Activated T-cell treated with anti-CD3 and anti-CD28 coated beads for 4 hours (primary cell): ENCODE results near the gene ACACA.

ENCODE experiments used
- DNase-seq: peaks from one replicate; pipeline ENCODE4 v3.0.0-alpha.2; 2020

The ACACA gene

GRCh38 chr17:37340804-37341203 lies 65.8 kb downstream of the ACACA start:
- DNase-seq: no peak

- DNase-seq: no peak
Observed at GRCh38 chr17:37339321-37339720, 67.3 kb downstream of the ACACA start.

GRCh38 chr17:37338847-37339246 lies 67.8 kb downstream of the ACACA start:
- no peak for DNase-seq

GRCh38 chr17:37327341-37328090 lies 79.1 kb downstream of the ACACA start:
- DNase-seq: no peak

GRCh38 chr17:37322826-37323561 lies 83.6 kb downstream of the ACACA start:
- no peak for DNase-seq

GRCh38 chr17:37322106-37322505 lies 84.5 kb downstream of the ACACA start:
- no peak for DNase-seq

- DNase-seq: no peak
Observed at GRCh38 chr17:37318931-37319594, 87.6 kb downstream of the ACACA start.

- no peak for DNase-seq
Observed at GRCh38 chr17:37317867-37318266, 88.8 kb downstream of the ACACA start.

- DNase-seq: no peak
Observed at GRCh38 chr17:37315601-37316000, 91.0 kb downstream of the ACACA start.

- no peak for DNase-seq
Observed at GRCh38 chr17:37312137-37312923, 94.3 kb downstream of the ACACA start.

GRCh38 chr17:37310940-37311339 lies 95.7 kb downstream of the ACACA start:
- DNase-seq: no peak

GRCh38 chr17:37309051-37309450 lies 97.6 kb downstream of the ACACA start:
- DNase-seq: no peak

- DNase-seq: no peak
Observed at GRCh38 chr17:37305406-37305905, 101.2 kb downstream of the ACACA start.

- no peak for DNase-seq
Observed at GRCh38 chr17:37301288-37301687, 105.3 kb downstream of the ACACA start.

- DNase-seq: no peak
Observed at GRCh38 chr17:37300683-37301082, 106.0 kb downstream of the ACACA start.

- DNase-seq: no peak
Observed at GRCh38 chr17:37299257-37299980, 107.2 kb downstream of the ACACA start.

- no peak for DNase-seq
Observed at GRCh38 chr17:37295888-37296287, 110.7 kb downstream of the ACACA start.

GRCh38 chr17:37294888-37295287 lies 111.7 kb downstream of the ACACA start:
- no peak for DNase-seq

GRCh38 chr17:37293770-37294169 lies 112.9 kb downstream of the ACACA start:
- no peak for DNase-seq

- no peak for DNase-seq
Observed at GRCh38 chr17:37292429-37293139, 114.1 kb downstream of the ACACA start.

GRCh38 chr17:37291351-37291750 lies 115.3 kb downstream of the ACACA start:
- DNase-seq: no peak
